H1 (cell line): ENCODE data around the gene SNX7. TPM values are rescaled to one million over a fixed set of nuclear protein-coding genes. Genes with fewer than 3 reads are reported as not detected.

Experiments used
- CTCF ChIA-PET: fragments of 300-600 bp; sonication (Branson Sonifier 250); formaldehyde crosslinking; loops from one replicate; lab custom pipeline; 2021; ENCODE audit not compliant: partially characterized antibody; lab: Charles Lee
- POLR2A ChIA-PET: fragments of 300-600 bp; sonication (Branson Sonifier 250); formaldehyde crosslinking; loops from one replicate; lab custom pipeline; 2021; ENCODE audit warnings: inconsistent platforms; ENCODE audit not compliant: partially characterized antibody; lab: Charles Lee
- DNase-seq, 2 experiments: peaks; one replicate each; pipeline versions ENCODE4 v3.0.0 to v3.0.0-alpha.2; 2010 to 2022; ENCODE audit warnings: low spot score in 2 of 2, low read depth in 1 of 2, mixed read lengths in 1 of 2
- FAIRE-seq: peaks from 2 replicates; lab custom pipeline; 2011; peaks lifted over from hg19 to GRCh38; lab: Jason Lieb, UNC
- H2AFZ ChIP-seq: 2 replicates; pipeline ENCODE4 v1.8.1; 2012; ENCODE audit warnings: low read length, inconsistent platforms
- H2AK5ac ChIP-seq: 2 replicates; pipeline ENCODE4 v1.6.1; 2013; ENCODE audit warnings: low read depth, low read length
- H2BK120ac ChIP-seq: replicated peaks from 2 replicates; pipeline ENCODE3; 2013; ENCODE audit warnings: low read depth, low read length, inconsistent platforms
- H2BK12ac ChIP-seq: 2 replicates; pipeline ENCODE4 v1.6.1; 2013; ENCODE audit warnings: low read depth, low read length
- H2BK15ac ChIP-seq: 2 replicates; pipeline ENCODE4 v1.6.1; 2013; ENCODE audit warnings: low read length
- H2BK20ac ChIP-seq: 2 replicates; pipeline ENCODE4 v1.6.1; 2013; ENCODE audit warnings: low read length
- H2BK5ac ChIP-seq: 2 replicates; pipeline ENCODE4 v1.6.1; 2013; ENCODE audit warnings: low read depth, low read length
- H3K14ac ChIP-seq: 2 replicates; pipeline ENCODE4 v1.6.1; 2013; ENCODE audit warnings: inconsistent platforms; ENCODE audit not compliant: insufficient read length
- H3K18ac ChIP-seq: 2 replicates; pipeline ENCODE4 v1.6.1; 2013; ENCODE audit warnings: low read length; ENCODE audit errors: extremely low read depth
- H3K23ac ChIP-seq: 2 replicates; pipeline ENCODE4 v1.6.1; 2013; ENCODE audit warnings: inconsistent platforms; ENCODE audit not compliant: insufficient read length
- H3K23me2 ChIP-seq: 2 replicates; pipeline ENCODE4 v1.6.1; 2013; ENCODE audit warnings: low read depth, low read length
- H3K27ac ChIP-seq: 2 replicates; pipeline ENCODE4 v1.6.1; 2011; ENCODE audit warnings: low read depth, low read length, inconsistent platforms
- H3K27me3 ChIP-seq, 4 experiments: replicated peaks in 1 of 4; 1 replicate in 1 of 4; 2 replicates in 3 of 4; pipeline versions ENCODE4 v1.6.1 to v1.8.1; 2011 to 2013; ENCODE audit warnings: low read length in 3 of 4, mild to moderate bottlenecking in 3 of 4, inconsistent platforms in 2 of 4, mixed read lengths in 2 of 4, moderate library complexity in 1 of 4; ENCODE audit not compliant: control insufficient read depth in 3 of 4, insufficient read depth in 3 of 4; ENCODE audit errors: extremely low read depth in 1 of 4
- H3K36me3 ChIP-seq, 4 experiments: 2 replicates each; pipeline versions ENCODE4 v1.6.1 to v1.8.1; 2011 to 2013; ENCODE audit warnings: mild to moderate bottlenecking in 4 of 4, low read length in 3 of 4, moderate library complexity in 2 of 4, control low read depth in 1 of 4, inconsistent platforms in 1 of 4; ENCODE audit not compliant: insufficient read depth in 4 of 4, control insufficient read depth in 2 of 4
- H3K4ac ChIP-seq: replicated peaks from 2 replicates; pipeline ENCODE3; 2013; ENCODE audit warnings: low read length, low read depth, mixed read lengths, inconsistent platforms; ENCODE audit not compliant: insufficient read length
- H3K4me1 ChIP-seq, 4 experiments: replicated peaks in 1 of 4; 1 replicate in 1 of 4; 2 replicates in 3 of 4; pipeline versions ENCODE4 v1.6.1 to v1.8.1; 2011 to 2013; ENCODE audit warnings: low read length in 3 of 4, inconsistent platforms in 2 of 4, mixed read lengths in 1 of 4; ENCODE audit not compliant: insufficient read depth in 4 of 4, control insufficient read depth in 3 of 4
- H3K4me2 ChIP-seq, 2 experiments: 2 replicates each; pipeline versions ENCODE4 v1.6.1 to v1.8.1; 2011 to 2013; ENCODE audit warnings: low read depth in 2 of 2, low read length in 2 of 2, control low read depth in 1 of 2, inconsistent platforms in 1 of 2, mild to moderate bottlenecking in 1 of 2; ENCODE audit not compliant: insufficient read depth in 1 of 2
- H3K4me3 ChIP-seq, 4 experiments: fragments of 200-600, 300-600 bp in 1 of 4; sonication (generic), shearing (Covaris generic), sonication (Bioruptor Twin) in 1 of 4; 2 replicates each; pipeline versions ENCODE4 v1.5.1 to v1.8.1; 2011 to 2016; ENCODE audit warnings: low read length in 4 of 4, low read depth in 3 of 4, control low read depth in 2 of 4, inconsistent platforms in 2 of 4, mild to moderate bottlenecking in 2 of 4, mixed read lengths in 1 of 4, moderate library complexity in 1 of 4; ENCODE audit not compliant: insufficient read depth in 2 of 4; ENCODE audit errors: extremely low read depth in 1 of 4
- H3K56ac ChIP-seq: replicated peaks from 2 replicates; pipeline ENCODE3; 2013; ENCODE audit warnings: low read depth, mild to moderate bottlenecking, mixed read lengths, low read length, inconsistent platforms; ENCODE audit not compliant: insufficient read length
- H3K79me1 ChIP-seq: 2 replicates; pipeline ENCODE4 v1.6.1; 2013; ENCODE audit warnings: low read depth, low read length, control low read depth
- H3K79me2 ChIP-seq, 2 experiments: 2 replicates each; pipeline versions ENCODE4 v1.6.1 to v1.8.1; 2012 to 2013; ENCODE audit warnings: low read length in 2 of 2, mild to moderate bottlenecking in 2 of 2, inconsistent platforms in 1 of 2; ENCODE audit not compliant: insufficient read depth in 2 of 2, control insufficient read depth in 1 of 2
- H3K9ac ChIP-seq, 4 experiments: replicated peaks in 1 of 4; 1 replicate in 1 of 4; 2 replicates in 3 of 4; pipeline versions ENCODE4 v1.6.1 to v1.8.1; 2011 to 2013; ENCODE audit warnings: low read depth in 3 of 4, low read length in 3 of 4, control low read depth in 2 of 4, mild to moderate bottlenecking in 2 of 4, moderate library complexity in 2 of 4, inconsistent platforms in 1 of 4; ENCODE audit errors: extremely low read depth in 1 of 4
- H3K9me3 ChIP-seq, 2 experiments: 2 replicates each; pipeline versions ENCODE4 v1.6.1 to v1.8.1; 2012 to 2013; ENCODE audit warnings: mild to moderate bottlenecking in 2 of 2, moderate library complexity in 2 of 2, control low read depth in 1 of 2, inconsistent platforms in 1 of 2, low read depth in 1 of 2, low read length in 1 of 2, mixed read lengths in 1 of 2; ENCODE audit not compliant: insufficient read depth in 2 of 2
- H4K20me1 ChIP-seq, 2 experiments: replicated peaks in 1 of 2; 2 replicates each; pipeline versions ENCODE3 to v1.8.1; 2011 to 2013; ENCODE audit warnings: inconsistent platforms in 2 of 2, low read length in 2 of 2, mild to moderate bottlenecking in 1 of 2; ENCODE audit not compliant: insufficient read depth in 2 of 2, control insufficient read depth in 1 of 2
- H4K5ac ChIP-seq: 2 replicates; pipeline ENCODE4 v1.6.1; 2013; ENCODE audit warnings: low read length, low read depth, mixed read lengths, inconsistent platforms; ENCODE audit not compliant: insufficient read length
- H4K8ac ChIP-seq: 2 replicates; pipeline ENCODE4 v1.8.0; 2013; ENCODE audit warnings: mild to moderate bottlenecking, moderate library complexity, low read length, inconsistent platforms; ENCODE audit not compliant: insufficient read depth; ENCODE audit errors: extremely low read depth
- H4K91ac ChIP-seq: replicated peaks from 2 replicates; pipeline ENCODE3; 2013; ENCODE audit warnings: low read length, mixed read lengths, inconsistent platforms; ENCODE audit not compliant: insufficient read length
- BCL11A ChIP-seq, 2 experiments: IDR thresholded peaks; one replicate each; pipeline ENCODE4 v1.6.1; 2011; ENCODE audit warnings: low read depth in 2 of 2, low read length in 2 of 2, mild to moderate bottlenecking in 2 of 2
- CHD2 ChIP-seq: IDR thresholded peaks from 2 replicates; pipeline ENCODE4 v1.6.1; 2012; ENCODE audit warnings: low read length, improper control_type of control experiment
- CTCF ChIP-seq, 3 experiments: IDR thresholded peaks; 1 replicate in 2 of 3; 2 replicates in 1 of 3; pipeline versions ENCODE4 v1.5.1 to v1.6.1; 2011; ENCODE audit warnings: low read length in 3 of 3, mild to moderate bottlenecking in 3 of 3, inconsistent platforms in 2 of 3, low read depth in 1 of 3, moderate library complexity in 1 of 3; ENCODE audit not compliant: insufficient read depth in 1 of 3; ENCODE audit errors: control extremely low read depth in 1 of 3
- E2F6 ChIP-seq: IDR thresholded peaks from 2 replicates; pipeline ENCODE4 v1.6.1; 2012; ENCODE audit warnings: inconsistent platforms
- FOSL1 ChIP-seq: IDR thresholded peaks from 2 replicates; pipeline ENCODE4 v1.6.1; 2011; ENCODE audit warnings: mild to moderate bottlenecking, low read depth, low read length, moderate library complexity; ENCODE audit not compliant: insufficient read depth
- POLR2A ChIP-seq, 2 experiments: IDR thresholded peaks; 1 replicate in 1 of 2; 2 replicates in 1 of 2; pipeline ENCODE4 v1.6.1; 2011; ENCODE audit warnings: low read depth in 2 of 2, low read length in 2 of 2, mild to moderate bottlenecking in 2 of 2; ENCODE audit errors: control extremely low read depth in 1 of 2
- RBBP5 ChIP-seq: IDR thresholded peaks from 2 replicates; pipeline ENCODE4 v1.7.1; 2012; ENCODE audit warnings: low read depth, mild to moderate bottlenecking, inconsistent platforms, low read length, moderate library complexity, borderline replicate concordance
- TAF1 ChIP-seq: IDR thresholded peaks from 2 replicates; pipeline ENCODE4 v1.6.1; 2011; ENCODE audit warnings: mild to moderate bottlenecking, low read depth, low read length
- YY1 ChIP-seq: IDR thresholded peaks from 2 replicates; pipeline ENCODE4 v1.6.1; 2011; ENCODE audit warnings: low read depth, mild to moderate bottlenecking, low read length
- WGBS, 2 experiments: shearing (Covaris generic) in 1 of 2; methylation state at CpG; one replicate each; pipeline versions ENCODE4 v1.1.6 to v1.1.7; 2013 to 2015; ENCODE audit warnings: low lambda C conversion rate in 2 of 2, mixed read lengths in 2 of 2, inconsistent platforms in 1 of 2, low coverage in 1 of 2, missing lambda C conversion rate in 1 of 2; ENCODE audit not compliant: insufficient replicate concordance in 2 of 2, insufficient coverage in 1 of 2, insufficient read length in 1 of 2; ENCODE audit errors: extremely low coverage in 1 of 2, missing lambda C conversion rate in 1 of 2; 5-methylcytosine and 5-hydroxymethylcytosine counted together
- polyA plus RNA-seq, 7 experiments: library from polyadenylated mRNA; depleted of rRNA in 3 of 7; stranded (reverse) in 5 of 7; unstranded in 2 of 7; fragments of >200 nt in 5 of 7; fragments of 200-250 nt in 2 of 7; gene quantifications; 1 replicate in 5 of 7; 2 replicates in 1 of 7; 4 replicates in 1 of 7; pipeline versions ENCODE4 v1.2.1 to v1.2.3, GENCODE V29; 2011 to 2013; ENCODE audit warnings: missing spikeins in 2 of 7, mixed read lengths in 2 of 7
- total RNA-seq: library from RNA; stranded (reverse); fragmentation: NEBNext Ultra II Directional; extraction: Animal tissue kit (Norgen Biotek cat#: 25700); gene quantifications from 2 replicates; pipeline ENCODE4 v1.2.1, GENCODE V29; 2021

Gene SNX7
- total and polyA plus RNA-seq, 2 of the 8 experiments (the other 6 are each of a cell fraction or from before 2014, with no cell fraction given) = 9.2 to 23.8 TPM

- DNase-seq = no peak
- Histone ChIP-seq H3K79me2 (no peaks in the 10 kb centered on the region), H3K4me1 (no peaks in the 10 kb centered on the region), H2AK5ac (no peak overlapping the region), H3K56ac (no peak overlapping the region), H3K27me3 (no peaks in the 10 kb centered on the region), H4K8ac (no peak overlapping the region), H2BK5ac (no peak overlapping the region), H3K23ac (no peak overlapping the region), H4K20me1 (no peaks in the 10 kb centered on the region), H2BK12ac (no peak overlapping the region), H3K4me2 (no peak overlapping the region), H2BK15ac (no peak overlapping the region), H2AFZ (no peak overlapping the region), H3K27ac (no peak overlapping the region), H2BK20ac (no peak overlapping the region), H3K36me3 (no peaks in the 10 kb centered on the region), H3K18ac (no peak overlapping the region), H4K5ac (no peak overlapping the region), H3K79me1 (no peaks in the 10 kb centered on the region), H2BK120ac (no peak overlapping the region), H3K23me2 (no peaks in the 10 kb centered on the region), H3K4me3 (no peak overlapping the region), H3K9me3 (no peaks in the 10 kb centered on the region), H3K14ac (no peak overlapping the region), H3K4ac (no peak overlapping the region), H4K91ac (no peak overlapping the region), H3K9ac (no peak overlapping the region)
- CTCF ChIA-PET = interaction anchor here (0.8 to 1.1 kb wide), 4 partner anchors 16 to 911 kb away, joined by 3 read pairs; no protein-coding TSS in a partner anchor
- no peak for FAIRE-seq
- WGBS, 2 experiments = 95% methylated on average over 1 of the region's 1 CpG; no CpG with 5 or more reads in 1 of the 2 experiments
- POLR2A ChIA-PET = no interaction called here
- TF ChIP-seq YY1 (no peak), BCL11A (IDR thresholded peaks at IDR 0.05; ENCODE audit: low read depth in 2 of 2, low read length in 2 of 2) (no peak), CTCF (IDR thresholded peaks at IDR 0.05; ENCODE audit: control extremely low read depth in 1 of 3, insufficient read depth in 1 of 3, low read depth in 1 of 3, low read length in 3 of 3) (no peak), TAF1 (no peak), E2F6 (no peak), CHD2 (no peak), RBBP5 (no peak), FOSL1 (no peak), POLR2A (IDR thresholded peaks at IDR 0.05; ENCODE audit: control extremely low read depth in 1 of 2, low read depth in 2 of 2, low read length in 2 of 2) (no peak)
Measured at GRCh38 chr1:98796049-98796448, 134.5 kb downstream of the SNX7 start.
